K562 (cell line): ENCODE measurements around the gene ANKRD33. TPM values are rescaled to one million over a fixed set of nuclear protein-coding genes. Genes with fewer than 3 reads are reported as not detected.

Experiments
- BHLHE40 ChIP-seq: IDR thresholded peaks from 2 replicates; pipeline ENCODE4 v1.6.1; 2011; ENCODE audit warnings: low read length, improper control_type of control experiment
- CBFA2T2 ChIP-seq: fragments of 450-650 bp; conservative IDR thresholded peaks from 2 replicates; pipeline ENCODE4 v1.6.1; 2017; ENCODE audit warnings: mild to moderate bottlenecking
- CBX8 ChIP-seq: fragments of 200-600 bp; sonication (generic); IDR thresholded peaks from 2 replicates; pipeline ENCODE4 v1.6.1; 2012; ENCODE audit warnings: borderline replicate concordance, mixed run types, low read depth, mild to moderate bottlenecking, moderate library complexity, mixed read lengths, low read length, control low read depth, inconsistent platforms; ENCODE audit not compliant: poor library complexity, severe bottlenecking; ENCODE audit errors: extremely low read depth
- DACH1 ChIP-seq: fragments of 450-650 bp; IDR thresholded peaks from 2 replicates; pipeline ENCODE4 v1.6.1; 2018; ENCODE audit not compliant: partially characterized antibody
- DMBX1 ChIP-seq: fragments of 250-450 bp; sonication (Bioruptor Pico); IDR thresholded peaks from 2 replicates; pipeline ENCODE4 v1.8.0; 2022; ENCODE audit warnings: inconsistent platforms, mild to moderate bottlenecking, moderate library complexity, borderline replicate concordance
- EP400 ChIP-seq: fragments of 450-650 bp; IDR thresholded peaks from 2 replicates; pipeline ENCODE4 v1.6.1; 2017; ENCODE audit warnings: antibody characterized with exemption, mild to moderate bottlenecking, moderate library complexity
- FOS ChIP-seq: IDR thresholded peaks from 3 replicates; pipeline ENCODE4 v1.6.1; 2011; ENCODE audit not compliant: insufficient read length; ENCODE audit errors: extremely low read depth
- FOXA1 ChIP-seq: fragments of 450-650 bp; IDR thresholded peaks from 2 replicates; pipeline ENCODE4 v1.6.1; 2016; ENCODE audit warnings: mild to moderate bottlenecking, borderline replicate concordance
- KLF16 ChIP-seq: IDR thresholded peaks from 2 replicates; pipeline ENCODE4 v1.6.1; 2016; ENCODE audit warnings: antibody characterized with exemption
- MAFF ChIP-seq: IDR thresholded peaks from 2 replicates; pipeline ENCODE4 v1.6.1; 2012; ENCODE audit warnings: low read length, improper control_type of control experiment
- MAZ ChIP-seq, 2 experiments: fragments of 450-650 bp in 1 of 2; sonication (generic) in 1 of 2; formaldehyde crosslinking; IDR thresholded peaks in 1 of 2; conservative IDR thresholded peaks in 1 of 2; 2 replicates each; pipeline versions ENCODE4 v1.4.0 to v1.5.0; 2020; ENCODE audit warnings: mild to moderate bottlenecking in 1 of 2, missing genetic modification reagents in 1 of 2
- MEF2D ChIP-seq: conservative IDR thresholded peaks from 2 replicates; pipeline ENCODE4 v1.6.1; 2016; ENCODE audit warnings: low read depth, missing genetic modification characterization, missing compliant biosample characterization
- NUFIP1 ChIP-seq: fragments of 450-650 bp; IDR thresholded peaks from 2 replicates; pipeline ENCODE4 v1.6.1; 2018; ENCODE audit not compliant: partially characterized antibody
- SIRT6 ChIP-seq: IDR thresholded peaks from one replicate; pipeline ENCODE4 v1.6.1; 2012; ENCODE audit warnings: low read depth, mild to moderate bottlenecking, control low read depth, inconsistent platforms, low read length, moderate library complexity
- SMARCA4 ChIP-seq: fragments of 450-650 bp; IDR thresholded peaks from 2 replicates; pipeline ENCODE4 v1.6.1; 2016
- SNIP1 ChIP-seq: fragments of 450-650 bp; IDR thresholded peaks from 2 replicates; pipeline ENCODE4 v1.7.1; 2017; ENCODE audit warnings: low read depth, mild to moderate bottlenecking
- U2AF1 ChIP-seq: fragments of 200-400 bp; formaldehyde crosslinking; optimal IDR thresholded peaks from 2 replicates; pipeline ENCODE3; 2017; ENCODE audit warnings: mild to moderate bottlenecking, low read depth, low read length, moderate library complexity
- ZBTB1 ChIP-seq: sonication (generic); formaldehyde crosslinking; IDR thresholded peaks from 2 replicates; pipeline ENCODE4 v1.8.1; 2023; ENCODE audit warnings: missing genetic modification reagents, low read depth, mild to moderate bottlenecking, borderline replicate concordance
- ZKSCAN8 ChIP-seq: fragments of 200-800 bp; sonication (Bioruptor generic); IDR thresholded peaks from 2 replicates; pipeline ENCODE4 v1.6.1; 2016; ENCODE audit warnings: missing genetic modification characterization, missing compliant biosample characterization
- ZNF224 ChIP-seq: sonication (generic); formaldehyde crosslinking; IDR thresholded peaks from 2 replicates; pipeline ENCODE4 v1.8.0; 2022; ENCODE audit warnings: mild to moderate bottlenecking, missing genetic modification reagents
- ZNF707 ChIP-seq: fragments of 250-450 bp; sonication (Bioruptor Pico); conservative IDR thresholded peaks from 2 replicates; pipeline ENCODE4 v1.8.0; 2022; ENCODE audit warnings: inconsistent platforms, mild to moderate bottlenecking, moderate library complexity
- polyA plus RNA-seq, 8 experiments: library from polyadenylated mRNA; depleted of rRNA in 4 of 8; stranded (reverse) in 5 of 8; unstranded in 3 of 8; fragments of >200 nt; fragmentation: Nextera tagmentation in 2 of 8; fragmentation: Illumina TruSeq in 1 of 8; extraction: Ambion mirVana in 2 of 8; extraction: Trizol in 1 of 8; gene quantifications; 2 replicates each; pipeline versions ENCODE4 v1.2.1 to v1.2.3, GENCODE V29; 2011 to 2014; ENCODE audit warnings: inconsistent platforms in 1 of 8, missing spikeins in 1 of 8
- total RNA-seq, 7 experiments: library from RNA; depleted of rRNA in 6 of 7; stranded (reverse); fragments of >200 nt in 6 of 7; fragmentation: Illumina TruSeq in 2 of 7; extraction: Trizol in 2 of 7; gene quantifications; 2 replicates each; pipeline versions ENCODE4 v1.2.1 to v1.2.3, GENCODE V29; 2011 to 2021; ENCODE audit warnings: low replicate concordance in 1 of 7
- TF ChIP-seq, protein P1 (sequence below): sonication (generic); formaldehyde crosslinking; IDR thresholded peaks from 2 replicates; pipeline ENCODE4 v1.8.0; 2022; ENCODE audit warnings: mild to moderate bottlenecking, missing genetic modification reagents
- TF ChIP-seq, protein P2 (sequence below): fragments of 150-350 bp; conservative IDR thresholded peaks from 2 replicates; pipeline ENCODE4 v1.6.1; 2014; ENCODE audit warnings: low read length
- TF ChIP-seq, protein P3 (sequence below): fragments of 250-450 bp; sonication (Bioruptor Pico); IDR thresholded peaks from 2 replicates; pipeline ENCODE4 v1.5.0; 2020; ENCODE audit warnings: mild to moderate bottlenecking, borderline replicate concordance

The ANKRD33 gene
- total and polyA plus RNA-seq, 9 of the 15 experiments (the other 6 are each of a cell fraction or from before 2014, with no cell fraction given) = 0.04 to 0.11 (median 0.07) TPM; not detected in 4

GRCh38 chr12:51926064-51926632, 38.2 kb downstream of the ANKRD33 start (continued):
- TF ChIP-seq CBX8 = no peak
- peak; percentile 83 for TF ChIP-seq SMARCA4
- TF ChIP-seq NUFIP1 = no peak
- TF ChIP-seq MAZ (CRISPR knock-in tag; conservative IDR thresholded peaks at IDR 0.05 in 1 of 2, IDR thresholded peaks at IDR 0.05 in 1 of 2) = 0 out of 4 replicates have a peak, but pooled peaks have one; percentile 8 to 37
- TF ChIP-seq FOS = no peak
- TF ChIP-seq KLF16 = no peak
- TF ChIP-seq DACH1 = no peak
- TF ChIP-seq ZBTB1 (CRISPR knock-in tag) = no peak
- peak; percentile 42; the same call in 1 of the 2 replicates for TF ChIP-seq CBFA2T2
- no peak for TF ChIP-seq FOXA1
- no peak for TF ChIP-seq SIRT6
- no peak; the same call in 1 of the 2 replicates for TF ChIP-seq BHLHE40
- TF ChIP-seq U2AF1 = no peak
- TF ChIP-seq MEF2D (tag) = peak; percentile 60; the same call in 1 of the 2 replicates
- TF ChIP-seq, protein P1, sequence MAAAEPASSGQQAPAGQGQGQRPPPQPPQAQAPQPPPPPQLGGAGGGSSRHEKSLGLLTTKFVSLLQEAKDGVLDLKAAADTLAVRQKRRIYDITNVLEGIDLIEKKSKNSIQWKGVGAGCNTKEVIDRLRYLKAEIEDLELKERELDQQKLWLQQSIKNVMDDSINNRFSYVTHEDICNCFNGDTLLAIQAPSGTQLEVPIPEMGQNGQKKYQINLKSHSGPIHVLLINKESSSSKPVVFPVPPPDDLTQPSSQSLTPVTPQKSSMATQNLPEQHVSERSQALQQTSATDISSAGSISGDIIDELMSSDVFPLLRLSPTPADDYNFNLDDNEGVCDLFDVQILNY (CRISPR knock-in tag) = no peak
- TF ChIP-seq, protein P2, sequence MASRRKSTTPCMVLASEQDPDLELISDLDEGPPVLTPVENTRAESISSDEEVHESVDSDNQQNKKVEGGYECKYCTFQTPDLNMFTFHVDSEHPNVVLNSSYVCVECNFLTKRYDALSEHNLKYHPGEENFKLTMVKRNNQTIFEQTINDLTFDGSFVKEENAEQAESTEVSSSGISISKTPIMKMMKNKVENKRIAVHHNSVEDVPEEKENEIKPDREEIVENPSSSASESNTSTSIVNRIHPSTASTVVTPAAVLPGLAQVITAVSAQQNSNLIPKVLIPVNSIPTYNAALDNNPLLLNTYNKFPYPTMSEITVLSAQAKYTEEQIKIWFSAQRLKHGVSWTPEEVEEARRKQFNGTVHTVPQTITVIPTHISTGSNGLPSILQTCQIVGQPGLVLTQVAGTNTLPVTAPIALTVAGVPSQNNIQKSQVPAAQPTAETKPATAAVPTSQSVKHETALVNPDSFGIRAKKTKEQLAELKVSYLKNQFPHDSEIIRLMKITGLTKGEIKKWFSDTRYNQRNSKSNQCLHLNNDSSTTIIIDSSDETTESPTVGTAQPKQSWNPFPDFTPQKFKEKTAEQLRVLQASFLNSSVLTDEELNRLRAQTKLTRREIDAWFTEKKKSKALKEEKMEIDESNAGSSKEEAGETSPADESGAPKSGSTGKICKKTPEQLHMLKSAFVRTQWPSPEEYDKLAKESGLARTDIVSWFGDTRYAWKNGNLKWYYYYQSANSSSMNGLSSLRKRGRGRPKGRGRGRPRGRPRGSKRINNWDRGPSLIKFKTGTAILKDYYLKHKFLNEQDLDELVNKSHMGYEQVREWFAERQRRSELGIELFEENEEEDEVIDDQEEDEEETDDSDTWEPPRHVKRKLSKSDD = no peak
- no peak for TF ChIP-seq ZNF707 (CRISPR knock-in tag)
- TF ChIP-seq MAFF = no peak
- TF ChIP-seq, protein P3, sequence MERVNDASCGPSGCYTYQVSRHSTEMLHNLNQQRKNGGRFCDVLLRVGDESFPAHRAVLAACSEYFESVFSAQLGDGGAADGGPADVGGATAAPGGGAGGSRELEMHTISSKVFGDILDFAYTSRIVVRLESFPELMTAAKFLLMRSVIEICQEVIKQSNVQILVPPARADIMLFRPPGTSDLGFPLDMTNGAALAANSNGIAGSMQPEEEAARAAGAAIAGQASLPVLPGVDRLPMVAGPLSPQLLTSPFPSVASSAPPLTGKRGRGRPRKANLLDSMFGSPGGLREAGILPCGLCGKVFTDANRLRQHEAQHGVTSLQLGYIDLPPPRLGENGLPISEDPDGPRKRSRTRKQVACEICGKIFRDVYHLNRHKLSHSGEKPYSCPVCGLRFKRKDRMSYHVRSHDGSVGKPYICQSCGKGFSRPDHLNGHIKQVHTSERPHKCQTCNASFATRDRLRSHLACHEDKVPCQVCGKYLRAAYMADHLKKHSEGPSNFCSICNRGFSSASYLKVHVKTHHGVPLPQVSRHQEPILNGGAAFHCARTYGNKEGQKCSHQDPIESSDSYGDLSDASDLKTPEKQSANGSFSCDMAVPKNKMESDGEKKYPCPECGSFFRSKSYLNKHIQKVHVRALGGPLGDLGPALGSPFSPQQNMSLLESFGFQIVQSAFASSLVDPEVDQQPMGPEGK = no peak
- TF ChIP-seq ZKSCAN8 = 0 out of 2 replicates have a peak, but pooled peaks have one; percentile 47
- TF ChIP-seq ZNF224 = no peak
- TF ChIP-seq DMBX1 (CRISPR knock-in tag) = peak; percentile 89
- no peak; the same call in 1 of the 2 replicates for TF ChIP-seq EP400
- no peak for TF ChIP-seq SNIP1
